ENCODE results near the gene CHADL. TPM values are rescaled to one million over a fixed set of nuclear protein-coding genes. Genes with fewer than 3 reads are reported as not detected.
A peak's percentile ranks its signal among the peaks of the same experiment; 100 is the strongest.

Gene CHADL
- total RNA-seq, result 22.6 TPM
- long read RNA-seq, transcript CHADL-201 (6 exons, 2,533 nt), result major isoform, 7 of 153 reads
- long read RNA-seq, partial matches to known transcripts, result 138 of 153 reads
- long read RNA-seq, other reads (novel, unspliced or antisense), result 8 of 153 reads

GRCh38 chr22:41240377-41241132, at the start of gene CHADL:
TSS of gene CHADL (minus strand) at chr22:41240931. CDS start at chr22:41240881, 50 bp downstream.
- ATAC-seq (ENCODE audit: poor library complexity) (no peak), DNase-seq (no peak)
- intact Hi-C loops (cut with DNase I), result no loop called here

- intact Hi-C loops (cut with DNase I), result loop anchor here (5.0 kb wide), 1 partner anchor 92 kb away; no protein-coding TSS in a partner anchor
- ATAC-seq (ENCODE audit: poor library complexity) (no peak), DNase-seq (no peak)
These were observed 48.9 kb upstream of the CHADL start for GRCh38 chr22:41289671-41290070.

- no peak for DNase-seq
- intact Hi-C loops (cut with DNase I), result loop anchor here (5.0 kb wide), 1 partner anchor 91 kb away; no protein-coding TSS in a partner anchor
These were observed 47.7 kb upstream of the CHADL start for GRCh38 chr22:41288245-41288946.

GRCh38 chr22:41286639-41287091, 45.9 kb upstream of the CHADL start:
- no peak for DNase-seq
- intact Hi-C loops (cut with DNase I), result loop anchor here (5.0 kb wide), 1 partner anchor 89 kb away; no protein-coding TSS in a partner anchor
- ATAC-seq (ENCODE audit: poor library complexity), result peak; percentile 23

More at GRCh38 chr22:41288245-41288946, 47.7 kb upstream of the CHADL start:
- ATAC-seq (ENCODE audit: poor library complexity), result no peak

GRCh38 chr22:41285820-41286638, 45.3 kb upstream of the CHADL start, which contains the start of gene RANGAP1:
TSS of gene RANGAP1 (minus strand) at chr22:41286187. CDS start at chr22:41281044, 5,143 bp downstream.
- DNase-seq, result peak; percentile 99
- intact Hi-C loops (cut with DNase I), result loop anchor here (5.0 kb wide), 1 partner anchor 89 kb away; no protein-coding TSS in a partner anchor
- peak; percentile 99 for ATAC-seq (ENCODE audit: poor library complexity)

GRCh38 chr22:41285441-41285819, 44.7 kb upstream of the CHADL start:
- DNase-seq, result peak; percentile 61
- intact Hi-C loops (cut with DNase I), result loop anchor here (5.0 kb wide), 1 partner anchor 88 kb away; no protein-coding TSS in a partner anchor
- peak; percentile 35 for ATAC-seq (ENCODE audit: poor library complexity)

- no peak for ATAC-seq (ENCODE audit: poor library complexity)
- no peak for DNase-seq
- intact Hi-C loops (cut with DNase I), result no loop called here
These were observed 43.7 kb upstream of the CHADL start for GRCh38 chr22:41284465-41284864.

GRCh38 chr22:41280854-41281253, 40.1 kb upstream of the CHADL start:
- ATAC-seq (ENCODE audit: poor library complexity) (no peak), DNase-seq (no peak)
- intact Hi-C loops (cut with DNase I), result no loop called here

- intact Hi-C loops (cut with DNase I), result no loop called here
- DNase-seq, result no peak
- no peak for ATAC-seq (ENCODE audit: poor library complexity)
These were observed 39.3 kb upstream of the CHADL start for GRCh38 chr22:41280065-41280464.

GRCh38 chr22:41274856-41275255, 34.1 kb upstream of the CHADL start:
- peak; percentile 62 for ATAC-seq (ENCODE audit: poor library complexity)
- intact Hi-C loops (cut with DNase I), result no loop called here
- DNase-seq, result no peak

GRCh38 chr22:41273128-41273527, 32.4 kb upstream of the CHADL start:
- intact Hi-C loops (cut with DNase I), result no loop called here
- ATAC-seq (ENCODE audit: poor library complexity), result no peak

GRCh38 chr22:41271787-41272186, 31.1 kb upstream of the CHADL start:
- DNase-seq (no peak), ATAC-seq (ENCODE audit: poor library complexity) (no peak)
- intact Hi-C loops (cut with DNase I), result no loop called here

More at GRCh38 chr22:41273128-41273527, 32.4 kb upstream of the CHADL start:
- no peak for DNase-seq

GRCh38 chr22:41267958-41268357, 27.2 kb upstream of the CHADL start:
- DNase-seq, result no peak
- intact Hi-C loops (cut with DNase I), result no loop called here
- ATAC-seq (ENCODE audit: poor library complexity), result no peak

- DNase-seq (no peak), ATAC-seq (ENCODE audit: poor library complexity) (no peak)
- intact Hi-C loops (cut with DNase I), result no loop called here
These were observed 23.7 kb upstream of the CHADL start for GRCh38 chr22:41264408-41264941.

GRCh38 chr22:41263704-41264103, 23.0 kb upstream of the CHADL start:
- ATAC-seq (ENCODE audit: poor library complexity) (no peak), DNase-seq (no peak)
- intact Hi-C loops (cut with DNase I), result no loop called here

GRCh38 chr22:41262250-41262765, 21.6 kb upstream of the CHADL start:
- intact Hi-C loops (cut with DNase I), result no loop called here
- ATAC-seq (ENCODE audit: poor library complexity) (no peak), DNase-seq (no peak)

- ATAC-seq (ENCODE audit: poor library complexity) (peak; percentile 71), DNase-seq (peak; percentile 62)
- intact Hi-C loops (cut with DNase I), result no loop called here
These were observed 21.0 kb upstream of the CHADL start for GRCh38 chr22:41261541-41262249.

All from Right ventricle myocardium superior (tissue), 1 donor.